ENCODE results near the gene MEGF9. TPM values are rescaled to one million over a fixed set of nuclear protein-coding genes. Genes with fewer than 3 reads are reported as not detected.
"Not testable (repeated sequence)": the region's sequence is repeated elsewhere in the genome, so short reads cannot be mapped to it uniquely, and the experiment has no call there.

MEGF9 gene
- total RNA-seq, 2 donors from 2014 or later, result 18.4 to 19.9 TPM

GRCh38 chr9:120564589-120564988 is 149.7 kb downstream of the MEGF9 start:
- no peak for DNase-seq (ENCODE audit: low spot score)
- intact Hi-C loops (cut with DNase I), result no loop called here

DNA sequence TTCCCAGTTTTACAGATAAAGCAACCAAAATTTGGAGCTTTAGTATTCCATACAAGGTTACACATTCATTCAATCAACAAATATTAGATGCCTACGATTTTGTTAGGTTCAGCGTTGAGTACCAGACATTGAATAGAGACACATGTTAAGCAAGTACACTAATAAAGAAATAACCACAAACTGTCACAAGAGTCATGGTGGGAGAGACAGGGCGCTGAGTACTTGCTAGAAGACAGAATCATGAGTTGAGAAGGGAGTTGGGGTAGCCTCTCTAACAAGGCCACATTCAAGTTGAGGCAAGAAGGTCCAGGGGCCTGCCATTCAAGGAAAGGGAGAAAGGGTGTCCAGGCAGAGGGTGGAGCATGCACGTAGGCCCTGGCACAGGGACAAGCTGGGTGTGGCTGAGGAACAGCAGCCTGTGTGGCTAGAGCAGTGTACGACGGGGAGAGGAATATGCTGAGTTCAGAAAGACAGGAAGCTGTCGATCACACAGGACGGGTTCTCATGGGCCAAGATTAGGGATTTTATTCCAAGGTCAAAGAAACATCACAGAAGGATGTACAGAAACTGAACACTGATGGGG is 151.3 kb downstream of the MEGF9 start:
- intact Hi-C loops (cut with DNase I), result no loop called here
- DNase-seq (ENCODE audit: low spot score), result no peak

- intact Hi-C loops (cut with DNase I), result no loop called here
- DNase-seq (ENCODE audit: low spot score), result no peak
Measured at GRCh38 chr9:120561709-120562108, 152.6 kb downstream of the MEGF9 start.

GRCh38 chr9:120559546-120559945 is 154.7 kb downstream of the MEGF9 start:
- intact Hi-C loops (cut with DNase I), result no loop called here
- no peak for DNase-seq (ENCODE audit: low spot score)

DNA sequence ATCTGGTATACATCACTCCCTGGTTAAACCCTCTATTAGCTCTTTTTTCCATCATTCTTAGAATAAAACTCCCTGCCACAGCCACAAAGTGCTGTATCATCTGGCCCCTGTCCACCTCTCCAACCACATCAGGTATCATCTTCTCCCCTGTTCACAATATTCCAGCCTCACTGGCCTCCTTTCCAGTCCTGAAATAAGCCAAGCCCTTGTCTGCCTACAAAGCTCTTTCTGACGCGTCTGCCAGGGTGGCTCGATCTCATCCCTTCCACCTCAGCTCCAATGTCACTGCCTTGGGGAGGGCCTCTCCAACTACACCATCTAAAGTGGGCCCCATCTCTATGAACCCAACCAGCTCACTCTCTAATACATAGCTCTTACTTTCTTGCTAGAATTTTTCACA is 155.8 kb downstream of the MEGF9 start:
- DNase-seq (ENCODE audit: low spot score), result no peak
- intact Hi-C loops (cut with DNase I), result no loop called here

DNA sequence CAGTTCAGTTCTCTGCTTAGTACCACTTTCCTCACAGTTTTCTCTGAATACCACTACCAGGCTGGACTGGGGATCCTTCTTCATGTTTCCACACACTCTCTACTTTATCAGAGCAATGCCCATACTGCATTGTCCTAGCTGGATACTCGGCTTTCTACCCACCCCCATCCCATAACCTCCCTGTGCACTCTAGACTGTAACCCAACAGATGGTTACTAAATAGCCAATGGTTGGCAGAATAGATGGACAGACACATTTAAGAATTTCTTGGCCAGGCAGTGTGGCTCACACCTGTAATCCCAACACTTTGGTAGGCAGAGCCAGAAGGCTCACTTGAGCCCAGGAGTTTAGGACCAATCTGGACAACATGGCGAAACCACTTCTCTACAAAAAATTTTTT is 157.1 kb downstream of the MEGF9 start:
- DNase-seq (ENCODE audit: low spot score), result no peak
- intact Hi-C loops (cut with DNase I), result no loop called here

- no peak for DNase-seq (ENCODE audit: low spot score)
- intact Hi-C loops (cut with DNase I), result no loop called here
Measured at GRCh38 chr9:120556775-120557174, 157.5 kb downstream of the MEGF9 start.

DNA sequence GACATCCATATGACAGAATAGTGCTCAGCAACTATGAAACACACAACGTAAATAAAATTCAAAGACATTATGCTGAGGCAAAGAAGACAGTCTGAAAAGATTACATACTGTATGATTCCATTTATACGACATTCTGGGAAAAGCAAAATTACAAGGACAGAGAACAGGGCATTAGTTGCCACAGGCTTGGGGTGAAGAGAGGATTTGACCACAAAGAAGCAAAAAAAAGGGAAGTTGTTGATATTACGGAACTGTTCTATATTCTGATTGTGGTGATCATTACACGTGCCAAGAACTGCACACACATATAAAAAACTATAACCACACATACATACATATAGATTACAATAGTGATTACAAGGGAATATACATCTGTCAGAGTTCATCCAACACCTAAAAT is 158.4 kb downstream of the MEGF9 start:
- intact Hi-C loops (cut with DNase I), result no loop called here
- no peak for DNase-seq (ENCODE audit: low spot score)

DNA sequence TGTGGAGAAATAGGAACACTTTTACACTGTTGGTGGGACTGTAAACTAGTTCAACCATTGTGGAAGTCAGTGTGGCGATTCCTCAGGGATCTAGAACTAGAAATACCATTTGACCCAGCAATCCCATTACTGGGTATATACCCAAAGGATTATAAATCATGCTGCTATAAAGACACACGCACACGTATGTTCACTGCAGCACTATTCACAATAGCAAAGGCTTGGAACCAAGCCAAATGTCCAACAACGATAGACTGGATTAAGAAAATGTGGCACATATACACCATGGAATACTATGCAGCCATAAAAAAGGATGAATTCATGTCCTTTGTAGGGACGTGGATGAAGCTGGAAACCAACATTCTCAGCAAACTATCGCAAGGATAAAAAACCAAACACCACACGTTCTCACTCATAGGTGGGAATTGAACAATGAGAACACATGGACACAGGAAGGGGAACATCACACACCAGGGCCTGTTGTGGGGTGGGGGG is 162.0 kb downstream of the MEGF9 start:
- DNase-seq (ENCODE audit: low spot score); intact Hi-C loops (cut with DNase I): not testable (repeated sequence)

Other genes with a start within 250 kb of the MEGF9 start
- 10 to 100 TPM; 47.2 to 50.2 TPM for gene CDK5RAP2, start 134.3 kb downstream of the MEGF9 start, total RNA-seq
- gene FBXW2, start 78.9 kb upstream of the MEGF9 start, total RNA-seq, result 10 to 100 TPM; 59.2 to 61.5 TPM
- gene PSMD5, start 128.5 kb upstream of the MEGF9 start, total RNA-seq, result 10 to 100 TPM; 31.3 to 37.5 TPM
- gene PHF19, start 162.7 kb upstream of the MEGF9 start, total RNA-seq, result 10 to 100 TPM; 30.8 to 40.2 TPM
- 10 to 100 TPM; 10.2 to 14.6 TPM for gene TRAF1, start 212.3 kb upstream of the MEGF9 start, total RNA-seq